ENCODE data around the gene ARHGAP1.

GRCh38 chr11:46679241-46680163 is 20.9 kb downstream of the ARHGAP1 start:
- no peak for TF ChIP-seq CTCF (IDR thresholded peaks at IDR 0.05)
- no peak for TF ChIP-seq POLR2A (IDR thresholded peaks at IDR 0.05)

All from right lobe of liver (tissue), 4 donors.